Body of pancreas (tissue), 4 donors: ENCODE data around the gene FOXN4.

Experiments
- POLR2A ChIP-seq, 3 donors: fragments of 450-650 bp; IDR thresholded peaks; one replicate each; pipeline ENCODE4 v1.6.1; 2016; ENCODE audit warnings: antibody characterized with exemption in 3 of 3, mild to moderate bottlenecking in 2 of 3
- TF ChIP-seq, protein P1 (sequence below), 7 experiments: fragments of 450-650 bp in 4 of 7; fragments of 200-600 bp in 3 of 7; sonication (generic) in 3 of 7; IDR thresholded peaks; one replicate each; pipeline ENCODE4 v1.5.1; 2016 to 2019; ENCODE audit warnings: antibody characterized with exemption in 7 of 7

DNA sequence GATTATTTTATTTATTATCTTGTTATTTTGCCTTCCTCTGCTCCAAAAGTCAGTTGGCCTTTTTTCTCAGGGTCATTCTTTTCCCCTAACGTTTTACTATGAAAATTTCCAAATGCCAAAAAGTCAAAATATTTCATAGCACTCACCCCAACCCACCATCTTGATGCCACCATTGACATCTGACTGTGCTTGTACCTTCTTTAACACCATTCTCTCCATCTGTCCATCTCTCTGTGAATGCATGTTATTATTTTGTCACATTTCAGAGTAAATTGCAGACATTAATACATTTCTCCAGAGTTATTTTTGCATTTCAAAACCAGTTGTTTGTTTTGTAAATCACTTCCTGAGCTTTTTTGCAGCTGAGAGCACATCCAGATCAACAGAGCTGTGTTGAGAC is 38.6 kb downstream of the FOXN4 start:
- no peak for TF ChIP-seq POLR2A (IDR thresholded peaks at IDR 0.05)
- TF ChIP-seq, protein P1, sequence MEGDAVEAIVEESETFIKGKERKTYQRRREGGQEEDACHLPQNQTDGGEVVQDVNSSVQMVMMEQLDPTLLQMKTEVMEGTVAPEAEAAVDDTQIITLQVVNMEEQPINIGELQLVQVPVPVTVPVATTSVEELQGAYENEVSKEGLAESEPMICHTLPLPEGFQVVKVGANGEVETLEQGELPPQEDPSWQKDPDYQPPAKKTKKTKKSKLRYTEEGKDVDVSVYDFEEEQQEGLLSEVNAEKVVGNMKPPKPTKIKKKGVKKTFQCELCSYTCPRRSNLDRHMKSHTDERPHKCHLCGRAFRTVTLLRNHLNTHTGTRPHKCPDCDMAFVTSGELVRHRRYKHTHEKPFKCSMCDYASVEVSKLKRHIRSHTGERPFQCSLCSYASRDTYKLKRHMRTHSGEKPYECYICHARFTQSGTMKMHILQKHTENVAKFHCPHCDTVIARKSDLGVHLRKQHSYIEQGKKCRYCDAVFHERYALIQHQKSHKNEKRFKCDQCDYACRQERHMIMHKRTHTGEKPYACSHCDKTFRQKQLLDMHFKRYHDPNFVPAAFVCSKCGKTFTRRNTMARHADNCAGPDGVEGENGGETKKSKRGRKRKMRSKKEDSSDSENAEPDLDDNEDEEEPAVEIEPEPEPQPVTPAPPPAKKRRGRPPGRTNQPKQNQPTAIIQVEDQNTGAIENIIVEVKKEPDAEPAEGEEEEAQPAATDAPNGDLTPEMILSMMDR (IDR thresholded peaks at IDR 0.05) = no peak
